Measurements from ENCODE around the gene RTBDN.

The RTBDN gene

GRCh38 chr19:12865746-12866415 is 31.5 kb upstream of the RTBDN start:
- Histone ChIP-seq H3K36me3 (ENCODE audit: insufficient read depth, low read length) (peaks cover 5% of the 10 kb centered on the region), H3K4me1 (ENCODE audit: insufficient read depth, low read length) (peaks cover 14% of the 10 kb centered on the region), H3K9me3 (ENCODE audit: insufficient read depth, low read length, severe bottlenecking) (no peaks in the 10 kb centered on the region), H2AFZ (ENCODE audit: low read depth, low read length) (no peak overlapping the region), H3K9ac (ENCODE audit: low read depth, low read length) (no peak overlapping the region), H3K4me2 (ENCODE audit: insufficient read depth, low read length) (no peak overlapping the region), H4K20me1 (ENCODE audit: insufficient read depth, low read length) (no peaks in the 10 kb centered on the region), H3K4me3 (ENCODE audit: low read depth in 1 of 2, low read length in 2 of 2) (no peak overlapping the region), H3K79me2 (ENCODE audit: insufficient read depth, low read length) (no peaks in the 10 kb centered on the region), H3K27me3 (ENCODE audit: insufficient read depth, low read length, poor library complexity) (no peaks in the 10 kb centered on the region), H3K27ac (ENCODE audit: low read length) (no peak overlapping the region)
- no peak for DNase-seq
- ATAC-seq (ENCODE audit: insufficient read depth, low read depth): no peak
- TF ChIP-seq EZH2 (IDR thresholded peaks at IDR 0.05; ENCODE audit: borderline replicate concordance, low read depth, low read length, severe bottlenecking) (no peak), CTCF (IDR thresholded peaks at IDR 0.05; ENCODE audit: borderline replicate concordance, extremely low read depth, low read length, poor library complexity, severe bottlenecking) (no peak)

GRCh38 chr19:12864721-12865715 is 30.6 kb upstream of the RTBDN start:
- no peaks in the 10 kb centered on the region for H3K79me2 ChIP-seq (ENCODE audit: insufficient read depth, low read length)
- no peak overlapping the region for H2AFZ ChIP-seq (ENCODE audit: low read depth, low read length)
- TF ChIP-seq EZH2 (IDR thresholded peaks at IDR 0.05; ENCODE audit: borderline replicate concordance, low read depth, low read length, severe bottlenecking) (no peak), CTCF (IDR thresholded peaks at IDR 0.05; ENCODE audit: borderline replicate concordance, extremely low read depth, low read length, poor library complexity, severe bottlenecking) (no peak)
- ATAC-seq (ENCODE audit: insufficient read depth, low read depth) (no peak), DNase-seq (no peak)
- H3K36me3 ChIP-seq (ENCODE audit: insufficient read depth, low read length): peaks cover 5% of the 10 kb centered on the region
- no peaks in the 10 kb centered on the region for H4K20me1 ChIP-seq (ENCODE audit: insufficient read depth, low read length)
- H3K9ac ChIP-seq (ENCODE audit: low read depth, low read length): no peak overlapping the region
- no peak overlapping the region for H3K27ac ChIP-seq (ENCODE audit: low read length)
- H3K27me3 ChIP-seq (ENCODE audit: insufficient read depth, low read length, poor library complexity): no peaks in the 10 kb centered on the region
- H3K4me1 ChIP-seq (ENCODE audit: insufficient read depth, low read length): peaks cover 14% of the 10 kb centered on the region
- no peak overlapping the region for H3K4me2 ChIP-seq (ENCODE audit: insufficient read depth, low read length)
- no peak overlapping the region for H3K4me3 ChIP-seq (ENCODE audit: low read depth in 1 of 2, low read length in 2 of 2)
- no peaks in the 10 kb centered on the region for H3K9me3 ChIP-seq (ENCODE audit: insufficient read depth, low read length, severe bottlenecking)

GRCh38 chr19:12864143-12864542 is 29.8 kb upstream of the RTBDN start:
- Histone ChIP-seq H3K27me3 (ENCODE audit: insufficient read depth, low read length, poor library complexity) (no peaks in the 10 kb centered on the region), H4K20me1 (ENCODE audit: insufficient read depth, low read length) (no peaks in the 10 kb centered on the region), H3K4me3 (ENCODE audit: low read depth in 1 of 2, low read length in 2 of 2) (no peak overlapping the region), H3K36me3 (ENCODE audit: insufficient read depth, low read length) (peaks cover 6% of the 10 kb centered on the region), H3K9ac (ENCODE audit: low read depth, low read length) (no peak overlapping the region), H3K4me1 (ENCODE audit: insufficient read depth, low read length) (peaks cover 14% of the 10 kb centered on the region), H3K9me3 (ENCODE audit: insufficient read depth, low read length, severe bottlenecking) (no peaks in the 10 kb centered on the region), H3K79me2 (ENCODE audit: insufficient read depth, low read length) (no peaks in the 10 kb centered on the region), H3K27ac (ENCODE audit: low read length) (no peak overlapping the region), H2AFZ (ENCODE audit: low read depth, low read length) (no peak overlapping the region), H3K4me2 (ENCODE audit: insufficient read depth, low read length) (no peak overlapping the region)
- DNase-seq (no peak), ATAC-seq (ENCODE audit: insufficient read depth, low read depth) (no peak)
- TF ChIP-seq CTCF (IDR thresholded peaks at IDR 0.05; ENCODE audit: borderline replicate concordance, extremely low read depth, low read length, poor library complexity, severe bottlenecking): no peak
- TF ChIP-seq EZH2 (IDR thresholded peaks at IDR 0.05; ENCODE audit: borderline replicate concordance, low read depth, low read length, severe bottlenecking): no peak

Measured in DND-41 (cell line).